Fibroblast of pulmonary artery (primary cell): ENCODE data around the gene LAMB1.
A peak's percentile ranks its signal among the peaks of the same experiment; 100 is the strongest.

Experiments
- DNase-seq: peaks from one replicate; pipeline ENCODE4 v3.0.0-alpha.2; 2010; ENCODE audit warnings: low read depth
- H3K4me3 ChIP-seq: replicated peaks from 2 replicates; pipeline ENCODE4 v1.5.1; 2011; ENCODE audit warnings: low read depth, mild to moderate bottlenecking, control low read depth, low read length, moderate library complexity
- CTCF ChIP-seq: IDR thresholded peaks from 2 replicates; pipeline ENCODE4 v1.5.1; 2011; ENCODE audit warnings: mild to moderate bottlenecking, control low read depth, low read length, inconsistent platforms; ENCODE audit errors: missing control alignments

Gene LAMB1

DNA sequence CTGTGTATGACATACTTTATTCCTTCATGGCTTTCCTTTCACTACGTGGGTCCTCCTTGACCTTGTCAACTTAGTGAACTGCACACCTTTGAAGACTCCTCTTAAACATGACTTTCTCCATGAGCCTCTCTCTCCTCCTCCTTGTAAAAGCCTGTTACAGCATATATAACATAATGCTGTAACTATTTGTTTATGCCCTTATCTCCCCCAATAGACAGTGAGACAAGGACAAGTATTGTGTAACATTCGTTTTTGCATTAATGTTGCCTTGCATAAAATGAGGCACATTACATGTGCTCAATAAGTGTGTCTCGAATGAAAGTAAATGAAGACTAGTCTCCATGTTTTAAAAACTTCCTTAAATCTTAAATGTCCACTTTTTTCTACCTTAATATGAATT is 4.3 kb upstream of the LAMB1 start:
- H3K4me3 ChIP-seq = no peak overlapping the region

DNA sequence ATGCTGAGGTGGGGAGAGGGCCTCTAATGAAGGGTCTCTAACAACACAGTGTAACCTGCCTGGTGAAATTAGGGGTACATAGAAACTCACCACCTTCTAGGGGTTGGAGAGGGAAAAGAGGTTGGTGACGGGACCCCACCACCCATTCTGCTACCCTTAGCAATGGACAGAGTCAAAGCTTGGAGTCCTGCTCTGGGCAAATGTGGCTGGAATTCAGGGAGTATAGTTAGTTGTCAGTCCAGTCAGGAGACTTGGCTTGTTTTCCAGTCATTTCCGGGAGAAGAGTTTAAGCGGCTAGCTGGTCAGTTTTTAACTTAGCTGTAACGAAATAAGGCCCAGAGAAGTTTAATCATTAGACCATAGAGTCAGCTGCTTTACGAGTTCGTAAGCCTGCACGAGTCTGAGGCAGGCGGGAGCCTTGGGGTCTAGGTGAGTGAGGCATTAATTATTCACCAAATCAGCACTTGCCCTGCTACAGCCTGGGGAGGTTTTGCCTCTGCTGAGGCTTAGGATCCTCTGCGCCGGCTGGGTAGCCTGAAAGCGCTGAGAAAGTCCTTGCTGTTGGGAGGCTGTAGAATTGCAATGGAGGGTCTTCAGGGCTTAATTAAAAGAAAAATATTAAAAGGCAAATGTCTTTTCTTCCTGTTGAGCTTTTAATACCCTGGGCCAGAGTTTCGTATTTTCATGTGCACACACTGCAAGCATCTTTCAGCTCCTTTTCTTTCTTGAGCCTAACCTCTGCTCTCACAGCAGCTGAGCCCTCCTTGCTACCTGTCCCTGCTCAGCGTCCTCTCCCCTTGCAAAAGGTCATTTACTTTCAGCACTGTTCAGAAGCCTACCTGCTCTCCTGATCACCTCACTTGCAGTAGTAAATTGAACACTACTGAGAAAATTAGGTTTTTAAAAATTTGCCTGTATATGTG is 1.5 kb upstream of the LAMB1 start:
- peak; percentile 88 for DNase-seq
- no peak for TF ChIP-seq CTCF
- peak overlapping the region; percentile 13 for H3K4me3 ChIP-seq

More for the DNA sequence above, 4.3 kb upstream of the LAMB1 start:
- TF ChIP-seq CTCF = no peak
- DNase-seq = peak; percentile 69

GRCh38 chr7:108003599-108003935 is 606 bp upstream of the LAMB1 start:
- H3K4me3 ChIP-seq = peak overlapping the region; percentile 94
- TF ChIP-seq CTCF = no peak
- no peak for DNase-seq

DNA sequence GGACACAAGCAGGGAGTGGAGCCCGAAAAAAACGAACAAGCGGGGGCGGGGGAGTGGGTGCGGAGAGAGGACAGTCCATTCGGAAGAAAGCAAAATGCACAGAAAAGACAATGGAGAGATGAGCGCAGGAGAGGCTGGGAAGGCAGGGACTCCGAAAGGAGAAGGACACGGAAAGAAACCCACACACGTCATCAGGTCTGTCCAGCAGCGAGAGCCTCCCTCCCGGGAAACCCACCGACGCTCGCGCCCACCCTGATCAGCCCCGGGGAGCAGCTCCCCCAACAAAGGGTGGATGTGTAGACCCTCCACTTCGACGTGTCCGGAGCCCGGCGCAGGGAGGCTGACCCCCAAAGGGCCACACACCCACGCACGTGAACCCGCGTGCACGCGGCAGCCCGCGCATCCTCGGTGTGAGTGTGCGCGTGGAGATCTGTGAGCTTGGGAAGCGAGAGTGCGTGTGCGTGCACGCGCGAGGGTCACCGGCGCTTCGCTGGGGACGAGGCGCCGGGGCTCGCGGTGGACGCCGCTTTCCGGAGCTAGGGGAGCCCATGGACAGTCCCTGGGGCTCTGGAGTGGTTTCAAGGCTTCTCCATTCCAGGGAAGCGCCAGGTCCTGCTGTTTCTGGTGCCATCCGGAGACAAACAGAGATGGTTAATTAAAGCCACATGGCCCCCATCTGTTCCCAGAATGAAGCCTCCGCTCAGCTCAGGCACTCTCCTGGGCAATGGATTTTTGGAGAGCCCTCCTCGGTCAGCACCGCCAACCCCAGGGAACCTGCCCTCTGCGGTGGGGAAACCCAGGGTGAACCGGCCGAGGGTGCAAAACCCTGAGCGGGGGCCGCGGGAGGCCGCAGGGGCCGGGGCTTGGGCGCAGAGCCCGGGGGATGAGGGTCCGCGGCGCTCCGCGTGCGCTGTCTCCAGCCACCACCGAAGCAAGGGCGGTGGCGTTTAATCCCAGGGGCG is 916 bp downstream of the LAMB1 start:
- no peak for TF ChIP-seq CTCF
- peak overlapping the region; percentile 94 for H3K4me3 ChIP-seq
- DNase-seq = no peak

- peak; percentile 28 for TF ChIP-seq CTCF
- DNase-seq = peak; percentile 70
- H3K4me3 ChIP-seq = peak overlapping the region; percentile 94
Observed at GRCh38 chr7:108000875-108001763, 1.8 kb downstream of the LAMB1 start.

- no peak for TF ChIP-seq CTCF
- no peak for DNase-seq
- H3K4me3 ChIP-seq = peak overlapping the region; percentile 94
Observed at GRCh38 chr7:107999779-108000560, 3.0 kb downstream of the LAMB1 start.
